HG03045 (cell line): ENCODE data around the gene TMEFF1.

ENCODE experiments used
- ATAC-seq: cut with Tn5 transposase; IDR thresholded peaks from one replicate; pipeline ENCODE4 v1.9.1; 2021; ENCODE audit warnings: mild to moderate bottlenecking, moderate library complexity; ENCODE audit not compliant: unreplicated experiment

Gene TMEFF1

DNA sequence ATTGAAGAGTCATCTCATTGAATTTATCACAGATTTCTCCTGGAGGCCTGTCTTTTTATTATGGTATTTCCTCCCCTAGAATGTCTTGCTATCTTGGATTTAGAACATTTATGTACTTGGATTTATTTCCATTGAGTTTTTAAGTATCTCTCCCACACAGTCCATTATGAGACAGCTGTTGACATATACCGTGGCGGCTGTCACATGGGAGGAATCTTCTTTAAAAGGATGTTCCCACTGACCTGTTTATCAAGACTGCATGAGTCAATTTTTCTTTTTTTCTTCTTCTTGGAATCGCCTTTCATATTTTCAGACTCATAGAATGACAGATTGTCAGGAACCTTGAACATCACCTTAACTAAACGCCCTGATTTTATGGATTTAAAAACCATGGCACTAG, 102.1 kb downstream of the TMEFF1 start:
- ATAC-seq: no peak

DNA sequence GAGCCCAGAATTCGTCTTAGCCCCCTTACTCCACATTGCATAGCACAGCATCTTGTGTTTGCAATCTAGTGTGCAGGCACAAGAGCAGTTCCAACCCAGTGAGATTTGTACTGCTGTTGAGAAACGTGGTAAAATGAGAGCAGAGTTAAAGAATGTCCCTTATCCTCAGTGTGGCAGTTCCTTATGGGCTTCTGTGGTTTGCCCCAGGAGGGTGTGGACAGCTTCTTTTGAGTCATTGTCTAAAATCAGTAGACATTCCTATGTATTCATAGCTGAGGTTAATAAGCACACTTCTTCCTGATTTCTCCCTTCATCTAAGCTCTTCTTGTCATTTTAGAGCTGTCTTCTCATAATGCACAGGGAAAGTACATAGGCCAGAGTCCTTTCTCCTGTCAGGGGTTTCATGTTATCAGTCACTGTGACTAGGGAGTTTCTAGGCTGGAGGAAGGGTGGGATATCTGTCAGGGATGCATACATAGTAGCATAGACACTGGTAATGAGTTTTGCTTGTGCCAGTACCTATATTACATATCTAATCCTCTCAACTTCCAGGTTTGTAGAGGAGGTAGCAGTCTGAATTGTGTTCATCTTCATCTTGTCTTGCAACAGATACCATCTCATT, 102.9 kb downstream of the TMEFF1 start:
- no peak for ATAC-seq

DNA sequence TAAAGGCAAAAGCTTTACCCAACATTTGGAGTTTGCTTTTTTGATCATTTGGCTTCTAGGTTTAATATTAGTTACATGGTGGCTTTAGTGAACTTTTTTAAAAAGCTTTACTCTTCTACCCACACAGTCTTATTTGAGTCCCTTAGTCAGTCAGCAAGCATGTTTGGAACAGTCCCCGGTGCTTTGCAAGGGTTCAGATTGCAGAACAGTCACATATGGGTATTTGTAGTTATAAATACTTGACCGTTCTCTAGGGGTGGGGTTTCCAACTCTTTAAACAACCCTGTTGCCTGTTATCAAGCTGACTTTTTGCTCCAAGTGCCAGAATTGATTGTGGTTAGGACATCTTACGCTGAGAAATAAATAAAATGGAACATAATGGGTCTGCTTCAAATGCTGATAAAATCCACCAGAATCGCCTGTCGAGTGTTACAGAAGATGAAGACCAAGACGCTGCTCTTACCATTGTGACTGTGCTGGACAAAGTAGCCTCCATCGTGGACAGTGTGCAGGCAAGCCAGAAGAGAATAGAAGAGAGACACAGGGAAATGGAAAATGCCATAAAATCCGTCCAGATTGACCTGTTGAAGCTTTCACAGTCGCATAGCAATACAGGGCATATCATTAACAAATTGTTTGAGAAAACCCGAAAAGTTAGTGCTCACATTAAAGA, 105.0 kb downstream of the TMEFF1 start, which contains the start of gene CAVIN4:
Gene CAVIN4 (plus strand): TSS at position 304 of the 673 bp plus-strand sequence. CDS start 65 bp downstream, at position 369.
- no peak for ATAC-seq

DNA sequence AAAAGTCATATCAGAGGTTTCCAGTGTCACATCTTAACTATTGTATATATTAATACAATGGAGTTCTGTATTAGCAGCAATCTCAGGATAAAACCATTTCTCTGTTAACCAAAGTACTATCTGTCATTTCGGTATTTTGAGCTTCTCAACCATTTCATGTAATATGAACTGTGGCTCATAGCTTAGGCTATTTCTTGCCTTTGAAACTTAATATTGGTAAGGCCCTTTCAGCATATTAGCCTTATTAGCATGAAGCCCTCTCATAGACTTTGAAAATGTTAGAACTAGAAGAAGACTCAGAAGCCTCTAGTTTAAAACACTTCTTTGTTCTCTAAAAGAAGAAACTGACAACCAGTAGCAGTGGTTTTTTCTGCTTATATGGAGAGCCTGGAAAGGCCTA, 105.7 kb downstream of the TMEFF1 start:
- no peak for ATAC-seq

DNA sequence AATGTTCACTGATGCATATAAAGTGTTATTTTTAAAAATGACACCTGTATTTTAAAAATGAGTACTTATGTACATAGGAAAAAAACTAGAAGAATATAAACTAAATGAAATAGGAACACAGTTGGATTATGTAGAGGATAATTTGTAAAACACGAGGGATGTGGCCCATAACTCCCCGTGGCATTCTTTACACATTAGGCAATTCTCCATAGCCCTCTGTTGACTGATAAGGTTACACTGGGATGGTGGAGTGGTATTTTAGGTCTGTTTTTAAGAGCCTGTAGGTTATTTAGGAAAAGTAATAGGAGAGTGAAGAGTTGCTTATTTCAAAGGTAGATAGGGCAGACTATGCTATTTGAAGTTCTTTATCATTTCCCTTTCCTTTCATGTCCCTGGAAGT, 106.7 kb downstream of the TMEFF1 start:
- no peak for ATAC-seq

DNA sequence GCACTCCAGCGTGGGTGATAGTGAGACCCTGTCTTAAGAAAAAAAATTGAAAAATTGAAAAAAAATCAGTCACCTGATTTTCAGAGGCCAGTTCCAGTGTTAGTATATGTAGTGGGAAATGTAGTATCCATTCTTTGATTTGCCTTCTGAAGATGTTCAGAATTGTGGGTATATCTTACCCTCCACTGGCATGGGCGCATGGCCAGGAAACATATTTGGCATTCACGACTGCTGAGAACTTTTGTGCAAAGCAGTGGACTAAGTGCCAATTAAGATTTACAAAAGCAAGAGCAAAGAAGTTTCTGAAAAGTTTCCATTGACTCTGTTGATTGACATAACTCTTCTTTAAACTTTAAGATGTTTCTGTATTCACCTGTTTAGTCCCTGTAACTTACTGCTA, 107.3 kb downstream of the TMEFF1 start:
- no peak for ATAC-seq

DNA sequence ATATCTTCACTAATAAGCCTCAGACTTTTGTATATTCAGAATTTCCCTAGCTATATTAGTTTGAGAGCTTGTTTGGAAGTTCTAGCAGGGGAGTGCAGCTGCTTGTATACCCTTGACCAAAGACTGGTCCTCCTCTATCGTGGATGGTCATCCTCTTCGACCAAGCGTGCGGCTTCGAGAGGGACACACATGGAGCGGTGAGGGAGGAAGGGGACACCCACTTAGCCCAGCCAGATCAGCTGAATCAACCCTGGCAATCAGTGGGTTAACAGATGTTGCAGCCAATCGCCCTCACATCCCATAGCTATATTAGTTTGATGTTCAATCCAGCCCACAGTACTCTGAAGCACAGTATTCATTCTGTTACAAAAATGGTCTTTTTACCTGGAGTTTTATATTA, 108.1 kb downstream of the TMEFF1 start:
- no peak for ATAC-seq

DNA sequence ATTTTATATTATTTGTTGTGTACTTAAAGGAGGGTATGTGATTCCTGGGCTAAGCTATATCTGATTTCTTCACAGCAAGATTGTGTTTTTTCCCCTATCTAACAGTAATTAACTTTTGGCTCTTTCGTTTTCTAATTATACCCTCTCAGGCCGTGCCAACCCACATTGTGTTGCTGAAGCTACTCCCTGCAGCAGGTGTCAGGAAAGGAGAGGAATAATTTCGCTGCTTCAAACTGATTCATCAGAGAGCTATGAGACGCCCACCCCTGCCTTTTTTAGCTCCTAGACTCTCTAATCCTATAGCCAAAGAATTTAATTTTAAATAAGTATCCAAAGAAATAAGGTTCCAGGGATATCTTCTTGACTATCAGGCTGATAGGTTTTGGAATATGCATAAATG, 108.7 kb downstream of the TMEFF1 start:
- ATAC-seq: no peak

DNA sequence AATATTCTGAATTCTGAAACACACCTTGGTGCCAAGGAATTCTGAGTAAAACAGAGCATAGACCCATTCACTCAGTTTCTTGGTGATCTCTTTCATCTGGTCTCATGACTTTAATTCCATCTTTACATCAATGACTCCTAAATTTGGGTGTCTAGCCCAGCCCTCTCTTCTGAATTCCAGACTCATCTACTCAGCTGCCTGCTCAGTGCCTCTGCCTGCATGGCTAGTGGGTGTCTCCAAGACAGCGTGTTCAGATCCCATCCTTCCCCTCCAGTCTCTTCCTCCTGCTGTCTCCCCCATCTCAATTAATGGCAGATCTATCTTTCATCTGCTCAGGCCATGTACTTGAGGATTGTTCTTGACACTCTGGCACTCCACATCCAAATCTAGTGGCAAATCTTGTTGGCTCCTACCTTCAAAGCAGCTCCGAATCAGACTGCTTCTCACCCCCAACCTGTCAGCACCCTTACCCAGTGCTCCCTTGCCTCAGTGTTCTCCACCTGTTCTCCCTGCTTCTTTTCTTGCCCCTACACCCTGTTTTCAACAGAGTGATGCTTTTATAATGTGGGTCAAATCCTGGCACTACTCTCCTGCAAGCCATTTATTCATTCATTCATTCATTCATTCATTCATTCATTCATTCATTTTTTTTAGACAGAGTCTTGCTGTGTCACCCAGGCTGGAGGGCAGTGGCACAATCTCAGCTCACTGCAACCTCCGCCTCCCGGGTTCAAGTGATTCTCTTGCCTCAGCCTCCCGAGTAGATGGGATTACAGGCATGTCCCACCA, 110.3 kb downstream of the TMEFF1 start:
- ATAC-seq: no peak

DNA sequence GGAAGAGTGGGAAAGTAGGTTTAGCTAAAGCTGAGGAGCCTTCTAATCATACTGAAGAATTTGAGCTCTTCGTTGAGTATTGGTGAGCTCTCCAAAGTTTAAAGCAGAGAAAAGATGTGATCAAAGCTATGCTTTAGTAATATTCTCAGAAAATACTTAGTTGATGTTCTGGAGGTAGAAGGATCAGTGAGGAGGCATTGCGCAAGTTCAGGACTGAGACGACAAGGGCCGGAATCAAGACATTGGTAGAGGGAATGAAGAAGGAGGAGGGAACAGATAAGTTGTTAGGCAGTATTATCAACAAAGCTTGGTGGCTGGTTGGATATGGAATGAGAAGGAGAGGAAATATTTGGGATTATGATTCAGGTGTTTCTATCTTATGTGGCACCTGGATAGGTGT, 112.0 kb downstream of the TMEFF1 start:
- ATAC-seq: no peak

DNA sequence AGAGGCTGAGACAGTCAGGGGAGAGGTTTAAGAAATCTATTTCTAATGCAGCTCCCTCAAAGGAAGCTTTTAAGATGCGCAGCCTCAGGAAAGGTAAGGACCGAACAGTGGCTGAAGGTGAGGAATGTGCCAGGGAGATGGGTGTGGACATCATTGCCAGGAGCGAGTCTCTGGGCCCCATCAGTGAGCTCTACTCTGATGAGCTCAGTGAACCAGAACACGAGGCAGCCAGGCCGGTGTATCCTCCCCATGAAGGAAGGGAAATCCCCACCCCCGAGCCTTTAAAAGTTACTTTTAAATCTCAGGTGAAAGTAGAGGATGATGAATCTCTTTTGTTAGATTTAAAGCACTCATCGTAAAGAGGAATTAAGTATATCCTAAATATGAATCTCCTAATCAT, 113.1 kb downstream of the TMEFF1 start:
- ATAC-seq: no peak

DNA sequence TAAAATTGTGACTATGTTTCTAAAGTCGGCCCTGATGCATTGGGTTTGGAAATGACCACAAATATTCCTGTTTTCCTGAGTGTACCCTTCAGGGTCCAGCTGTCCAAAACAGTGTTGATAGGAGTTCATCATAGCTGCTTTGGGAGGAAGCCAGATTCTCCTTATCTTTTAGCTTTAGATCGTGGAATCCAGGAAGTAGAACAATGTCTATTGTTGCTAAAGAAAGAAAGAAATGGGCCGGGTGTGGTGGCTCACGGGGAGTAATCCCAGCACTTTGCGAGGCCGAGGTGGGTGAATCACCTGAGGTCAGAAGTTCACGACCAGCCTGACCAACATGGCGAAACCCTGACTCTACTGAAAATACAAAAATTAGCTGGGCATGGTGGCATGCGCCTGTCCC, 114.4 kb downstream of the TMEFF1 start:
- ATAC-seq: no peak

DNA sequence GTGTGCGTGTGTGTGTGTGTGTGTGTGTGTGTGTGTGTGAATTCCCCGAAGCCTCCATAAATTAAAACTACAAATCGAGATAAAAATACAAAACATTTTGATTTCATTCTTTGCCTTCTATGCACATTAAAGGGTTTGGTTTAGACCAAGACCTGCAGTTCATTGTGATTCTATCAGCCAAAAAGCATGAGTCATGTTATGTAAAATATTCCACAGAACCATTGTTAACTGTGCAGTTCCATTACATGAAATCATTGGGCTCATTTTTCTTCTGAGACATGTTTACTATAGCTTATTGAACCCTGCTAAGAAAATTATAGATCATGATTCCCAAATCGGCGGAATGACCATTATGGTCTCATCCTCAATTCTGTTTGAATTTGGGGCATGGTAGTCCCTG, 116.6 kb downstream of the TMEFF1 start:
- ATAC-seq: no peak

DNA sequence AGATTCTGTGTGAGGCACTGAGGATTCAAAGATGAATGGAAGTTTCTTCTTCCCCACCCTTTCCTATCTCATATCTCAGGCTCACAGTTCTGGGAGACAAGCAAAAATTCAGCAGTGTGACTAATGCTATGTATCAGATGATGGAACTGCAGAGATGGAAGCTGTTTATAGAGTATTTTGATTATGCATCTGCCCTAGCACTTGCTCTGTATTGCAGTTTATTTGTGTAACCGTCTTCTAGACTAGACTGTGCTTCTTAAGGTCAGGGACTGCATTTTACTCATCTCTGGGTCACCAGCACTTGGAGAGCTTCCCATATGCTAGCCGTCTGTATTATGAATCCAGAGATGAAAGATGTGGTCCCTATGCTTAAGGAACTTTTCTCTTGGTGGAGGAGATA, 117.5 kb downstream of the TMEFF1 start:
- no peak for ATAC-seq

DNA sequence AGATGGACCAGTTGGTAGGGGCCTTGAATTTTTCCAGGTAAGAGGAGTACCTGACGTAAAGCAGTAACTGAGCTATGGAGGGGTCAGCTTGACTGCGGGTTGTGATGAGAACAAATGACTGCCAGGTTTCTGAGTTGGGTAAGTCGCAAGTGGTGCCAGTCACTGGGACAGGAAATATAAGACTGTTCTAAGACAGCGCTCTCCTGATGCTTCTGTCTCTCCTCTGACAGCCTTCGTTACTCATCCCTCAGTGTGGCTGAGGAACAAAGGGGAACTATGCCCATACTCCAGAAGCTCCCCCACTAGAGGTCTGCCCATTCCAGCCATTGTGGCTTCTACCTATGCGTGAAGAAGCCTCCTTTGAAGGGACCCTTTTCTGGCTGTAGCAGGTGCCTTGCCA, 118.2 kb downstream of the TMEFF1 start:
- no peak for ATAC-seq

DNA sequence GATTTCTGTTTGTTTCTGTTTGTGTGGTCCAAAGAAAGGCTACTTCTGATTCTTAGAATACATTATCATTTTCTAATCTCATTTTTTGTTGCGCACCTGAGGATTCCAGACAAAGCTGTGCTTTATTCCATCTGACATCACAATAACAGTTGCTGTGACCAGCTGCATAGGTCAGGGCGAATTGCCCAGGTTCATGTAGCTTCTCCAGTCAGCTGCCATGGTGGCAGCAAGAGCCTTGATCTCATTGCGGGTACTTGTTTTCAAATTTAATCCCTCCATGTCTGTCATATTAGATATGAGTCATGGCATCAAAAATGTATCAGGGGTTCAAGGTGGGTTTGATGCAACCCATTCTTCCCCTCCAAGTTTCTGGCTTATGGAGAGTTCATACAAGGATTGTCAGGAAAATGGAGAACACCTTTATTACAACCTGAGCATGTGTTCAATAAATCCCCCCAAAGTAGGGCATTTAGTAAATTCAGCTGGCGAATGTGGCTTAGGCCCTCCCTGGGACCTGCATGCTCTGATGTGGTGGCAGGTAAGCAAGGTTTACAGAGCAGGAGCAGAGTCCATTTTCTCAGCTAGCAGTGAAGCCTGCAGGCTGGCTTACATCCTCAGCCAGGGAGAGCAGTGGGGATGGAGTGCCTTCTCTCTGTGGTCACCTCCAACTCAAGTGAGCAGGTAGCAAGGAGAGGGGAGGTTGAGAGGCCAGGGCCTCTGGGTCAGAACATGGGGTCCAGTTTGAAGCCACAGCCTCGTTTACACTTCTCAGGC, 118.9 kb downstream of the TMEFF1 start:
- no peak for ATAC-seq

DNA sequence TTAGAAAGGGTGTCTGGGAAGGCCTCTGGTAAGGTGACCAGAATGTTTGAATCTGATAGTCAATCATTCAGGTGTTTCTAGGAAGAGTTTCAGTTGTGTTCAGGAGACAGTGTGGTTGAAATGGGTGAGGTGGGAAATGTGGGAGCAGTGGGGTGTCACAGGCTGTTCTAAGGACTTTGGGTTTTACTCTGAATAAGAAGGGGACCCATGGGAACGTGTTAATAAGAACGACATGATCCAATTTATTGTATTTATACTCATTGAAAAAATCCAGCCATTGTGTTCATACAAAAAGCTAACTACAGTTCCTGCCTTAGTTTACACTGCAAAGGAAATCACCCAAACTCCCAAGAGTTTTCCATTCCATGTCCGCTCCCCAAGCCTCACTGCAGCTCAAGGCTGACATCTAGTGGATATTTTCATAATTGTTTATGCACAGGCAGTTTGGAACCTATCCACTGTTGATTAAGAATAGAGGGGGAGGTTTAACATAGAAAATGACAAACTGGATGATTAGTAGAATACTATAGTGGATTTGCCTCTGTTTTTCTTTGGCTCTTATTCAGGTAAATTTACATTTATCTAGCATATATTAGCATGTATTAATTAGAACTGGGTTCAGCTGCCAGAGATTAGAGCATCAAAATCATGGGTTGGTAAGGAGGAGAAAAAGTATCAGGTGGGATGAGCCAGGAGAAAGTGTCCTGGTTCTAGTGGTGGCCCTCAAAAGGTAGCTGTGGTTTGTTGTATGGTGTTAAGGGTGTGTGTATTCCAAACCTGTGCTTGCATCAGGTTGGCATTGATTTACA, 122.6 kb downstream of the TMEFF1 start:
- no peak for ATAC-seq

DNA sequence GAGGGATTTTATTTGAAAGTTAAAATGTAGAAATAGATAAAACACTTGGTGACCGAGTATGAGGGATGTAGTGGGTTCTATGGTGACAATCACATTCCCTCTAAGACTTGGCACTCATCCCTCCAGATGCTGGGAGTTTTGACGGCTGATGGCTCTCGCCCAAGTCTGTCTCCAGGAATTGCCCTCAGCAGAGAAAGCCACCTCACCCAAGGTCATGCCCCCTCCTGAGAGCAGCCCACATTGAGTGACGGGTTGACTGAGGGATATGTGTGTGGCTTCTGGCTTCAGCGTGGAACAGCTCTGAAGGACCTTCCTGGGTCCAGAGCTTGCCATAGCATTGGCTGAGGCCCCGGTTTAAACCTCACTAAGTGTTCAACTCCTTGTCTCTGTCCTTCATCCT, 124.3 kb downstream of the TMEFF1 start:
- ATAC-seq: no peak

DNA sequence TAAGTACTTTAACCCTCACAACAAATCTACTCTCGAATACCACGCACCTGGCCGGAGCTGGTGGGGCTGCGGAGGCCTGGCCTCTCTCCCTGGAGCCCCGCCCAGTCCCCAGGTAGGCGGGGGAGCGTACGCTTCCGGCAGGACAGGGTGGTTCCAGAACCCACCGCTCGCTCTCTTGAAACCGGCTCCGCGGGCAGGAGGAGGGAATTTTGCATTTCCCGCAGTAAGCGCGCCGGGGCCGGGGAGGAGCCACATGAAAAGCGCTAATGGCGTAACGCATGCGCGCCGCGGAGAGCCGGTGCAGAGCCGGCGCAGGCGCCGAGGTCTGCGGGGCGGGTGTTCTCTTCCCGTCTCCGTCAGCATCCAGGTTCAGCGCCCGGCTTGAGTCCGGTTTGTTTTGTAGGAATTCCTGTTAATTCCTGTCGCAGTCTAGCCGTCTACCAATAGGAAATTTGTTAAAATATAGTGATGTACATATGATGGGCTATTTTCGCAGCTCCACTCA, 125.7 kb downstream of the TMEFF1 start:
- ATAC-seq: peak; percentile 82

DNA sequence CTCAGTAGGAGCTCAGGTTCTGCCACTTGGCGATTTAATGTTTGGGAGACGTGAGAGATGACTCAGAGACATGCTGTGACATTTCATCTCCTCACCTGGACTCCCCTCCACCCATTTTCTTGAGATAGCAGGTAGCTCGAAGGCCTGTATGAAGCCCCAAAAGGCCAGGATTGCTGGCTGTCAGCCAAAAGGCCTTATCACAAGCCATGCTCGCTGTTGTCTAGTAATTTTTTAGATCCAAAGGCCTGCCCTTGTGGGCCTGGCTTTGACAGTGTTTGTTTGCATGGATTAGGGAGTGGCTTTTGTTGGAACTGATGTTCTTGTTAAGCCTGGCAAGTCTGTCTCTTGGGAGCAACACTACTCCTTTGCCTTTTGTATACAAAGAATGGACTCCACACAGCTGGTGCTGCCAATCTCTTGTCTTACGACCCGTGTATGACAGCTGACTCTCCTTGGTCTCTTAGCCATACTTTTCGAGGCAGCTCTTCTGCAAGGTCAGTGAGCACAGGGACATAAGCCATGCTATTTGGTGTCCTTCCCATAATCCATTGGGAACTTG, 127.7 kb downstream of the TMEFF1 start:
- no peak for ATAC-seq
